H9 (cell line): Measurements from ENCODE around the gene PRKCB. TPM values are rescaled to one million over a fixed set of nuclear protein-coding genes. Genes with fewer than 3 reads are reported as not detected.

ENCODE experiments used
- DNase-seq: peaks from one replicate; pipeline ENCODE4 v3.0.0-alpha.2; 2017
- H2AFZ ChIP-seq: one replicate; pipeline ENCODE4 v1.6.1; 2013; ENCODE audit warnings: mild to moderate bottlenecking, low read length, control low read depth, moderate library complexity
- H2AK5ac ChIP-seq: 2 replicates; pipeline ENCODE4 v1.6.1; 2013; ENCODE audit warnings: low read length, control low read depth, mixed read lengths; ENCODE audit not compliant: insufficient read length
- H2BK120ac ChIP-seq: one replicate; pipeline ENCODE4 v1.6.1; 2013; ENCODE audit warnings: low read depth, mild to moderate bottlenecking, low read length, control low read depth, inconsistent platforms; ENCODE audit not compliant: poor library complexity, severe bottlenecking
- H2BK12ac ChIP-seq: 2 replicates; pipeline ENCODE4 v1.6.1; 2013; ENCODE audit warnings: low read length, control low read depth, mixed read lengths, low read depth; ENCODE audit not compliant: insufficient read length
- H2BK15ac ChIP-seq: 2 replicates; pipeline ENCODE4 v1.6.1; 2013; ENCODE audit warnings: low read depth, low read length, control low read depth
- H2BK20ac ChIP-seq: one replicate; pipeline ENCODE4 v1.6.1; 2013; ENCODE audit warnings: low read depth, mild to moderate bottlenecking, low read length, control low read depth, inconsistent platforms; ENCODE audit not compliant: poor library complexity, severe bottlenecking
- H2BK5ac ChIP-seq: 2 replicates; pipeline ENCODE4 v1.6.1; 2013; ENCODE audit warnings: low read length, control low read depth, mixed read lengths; ENCODE audit not compliant: insufficient read length
- H3K14ac ChIP-seq: 2 replicates; pipeline ENCODE4 v1.6.1; 2013; ENCODE audit warnings: low read length, control low read depth; ENCODE audit not compliant: insufficient read depth
- H3K18ac ChIP-seq: 2 replicates; pipeline ENCODE4 v1.6.1; 2013; ENCODE audit warnings: low read depth, mild to moderate bottlenecking, mixed read lengths, low read length, control low read depth; ENCODE audit not compliant: insufficient read length
- H3K23ac ChIP-seq: 2 replicates; pipeline ENCODE4 v1.6.1; 2013; ENCODE audit warnings: low read length, control low read depth, mixed read lengths, low read depth; ENCODE audit not compliant: insufficient read length
- H3K23me2 ChIP-seq: 2 replicates; pipeline ENCODE4 v1.6.1; 2013; ENCODE audit warnings: low read depth, mild to moderate bottlenecking, mixed read lengths, low read length, control low read depth; ENCODE audit not compliant: insufficient read length, poor library complexity, severe bottlenecking
- H3K27ac ChIP-seq: 2 replicates; pipeline ENCODE4 v1.5.1; 2013; ENCODE audit warnings: low read length, control low read depth, mixed read lengths, low read depth; ENCODE audit not compliant: insufficient read length
- H3K27me3 ChIP-seq: 2 replicates; pipeline ENCODE4 v1.6.1; 2013; ENCODE audit warnings: low read length, control low read depth, inconsistent platforms; ENCODE audit not compliant: insufficient read depth
- H3K4ac ChIP-seq: 2 replicates; pipeline ENCODE4 v1.6.1; 2013; ENCODE audit warnings: low read depth, mild to moderate bottlenecking, control low read depth, inconsistent platforms, low read length, moderate library complexity
- H3K4me1 ChIP-seq: 2 replicates; pipeline ENCODE4 v1.6.1; 2013; ENCODE audit warnings: low read length, control low read depth, inconsistent platforms; ENCODE audit not compliant: insufficient read depth
- H3K4me2 ChIP-seq: 2 replicates; pipeline ENCODE4 v1.6.1; 2013; ENCODE audit warnings: low read length, control low read depth, mixed read lengths; ENCODE audit not compliant: insufficient read length, insufficient read depth
- H3K56ac ChIP-seq: 2 replicates; pipeline ENCODE4 v1.6.1; 2013; ENCODE audit warnings: low read depth, mild to moderate bottlenecking, mixed read lengths, low read length, control low read depth; ENCODE audit not compliant: insufficient read length
- H3K79me1 ChIP-seq: 2 replicates; pipeline ENCODE4 v1.6.1; 2013; ENCODE audit warnings: low read depth, mild to moderate bottlenecking, moderate library complexity, low read length, control low read depth, inconsistent platforms; ENCODE audit not compliant: insufficient read depth, poor library complexity, severe bottlenecking
- H3K79me2 ChIP-seq: 2 replicates; pipeline ENCODE4 v1.6.1; 2013; ENCODE audit warnings: low read length, control low read depth, inconsistent platforms; ENCODE audit not compliant: insufficient read depth
- H3K9ac ChIP-seq: 2 replicates; pipeline ENCODE4 v1.6.1; 2013; ENCODE audit warnings: low read length, control low read depth, mixed read lengths; ENCODE audit not compliant: insufficient read length; ENCODE audit errors: extremely low read depth
- H3K9me3 ChIP-seq: one replicate; pipeline ENCODE4 v1.6.1; 2013; ENCODE audit warnings: low read depth, low read length, inconsistent platforms; ENCODE audit not compliant: control insufficient read depth
- H3T11ph ChIP-seq: one replicate; pipeline ENCODE4 v1.6.1; 2013; ENCODE audit warnings: mild to moderate bottlenecking, low read length, control low read depth, inconsistent platforms
- H4K20me1 ChIP-seq: one replicate; pipeline ENCODE4 v1.6.1; 2013; ENCODE audit not compliant: control insufficient read depth, insufficient read length, insufficient read depth
- H4K5ac ChIP-seq: 2 replicates; pipeline ENCODE4 v1.6.1; 2013; ENCODE audit warnings: low read depth, mild to moderate bottlenecking, mixed read lengths, low read length, control low read depth; ENCODE audit not compliant: insufficient read length
- H4K8ac ChIP-seq: replicated peaks from 2 replicates; pipeline ENCODE4 v1.6.1; 2013; ENCODE audit warnings: low read length, control low read depth, mixed read lengths, low read depth; ENCODE audit not compliant: insufficient read length
- H4K91ac ChIP-seq: 2 replicates; pipeline ENCODE4 v1.6.1; 2013; ENCODE audit warnings: low read depth, mild to moderate bottlenecking, moderate library complexity, mixed read lengths, low read length, control low read depth; ENCODE audit not compliant: insufficient read length
- H3K27ac Mint-ChIP-seq, 3 experiments: 2 replicates in 2 of 3; 3 replicates in 1 of 3; pipeline ENCODE4 v1.8.0; 2020 to 2021; ENCODE audit warnings: mixed read lengths in 3 of 3, mild to moderate bottlenecking in 1 of 3, moderate library complexity in 1 of 3
- H3K27me3 Mint-ChIP-seq: 2 replicates; pipeline ENCODE4 v1.8.0; 2021; ENCODE audit warnings: low read depth, mild to moderate bottlenecking, moderate library complexity, mixed read lengths
- H3K36me3 Mint-ChIP-seq, 3 experiments: 2 replicates in 2 of 3; 3 replicates in 1 of 3; pipeline ENCODE4 v1.8.0; 2020 to 2021; ENCODE audit warnings: low read depth in 3 of 3, mixed read lengths in 3 of 3; ENCODE audit not compliant: insufficient read depth in 1 of 3
- H3K4me1 Mint-ChIP-seq, 2 experiments: 2 replicates each; pipeline ENCODE4 v1.8.0; 2020; ENCODE audit warnings: mixed read lengths in 2 of 2
- H3K4me3 Mint-ChIP-seq, 2 experiments: 2 replicates in 1 of 2; 3 replicates in 1 of 2; pipeline ENCODE4 v1.8.0; 2020 to 2021; ENCODE audit warnings: mild to moderate bottlenecking in 2 of 2, mixed read lengths in 2 of 2, moderate library complexity in 1 of 2
- H3K9me3 Mint-ChIP-seq, 2 experiments: 2 replicates in 1 of 2; 3 replicates in 1 of 2; pipeline ENCODE4 v1.8.0; 2020; ENCODE audit warnings: mild to moderate bottlenecking in 2 of 2, mixed read lengths in 2 of 2, moderate library complexity in 1 of 2
- WGBS: extraction: QIAGEN DNeasy Blood & Tissue Kit; methylation state at CpG from one replicate; pipeline ENCODE4 v1.1.7; 2013; ENCODE audit warnings: missing lambda C conversion rate, low lambda C conversion rate, mixed read lengths; ENCODE audit not compliant: insufficient read length; ENCODE audit errors: extremely low coverage; 5-methylcytosine and 5-hydroxymethylcytosine counted together
- total RNA-seq: library from RNA; stranded (reverse); gene quantifications from 2 replicates; pipeline ENCODE4 v1.2.1, GENCODE V29; 2021
- TF ChIP-seq, protein P1 (sequence below): fragments of 200-600 bp; sonication (generic); conservative IDR thresholded peaks from 3 replicates; pipeline ENCODE4 v1.8.0; 2021; ENCODE audit warnings: antibody characterized with exemption, mild to moderate bottlenecking

PRKCB gene
- total RNA-seq, 1 experiment from 2014 or later = 7.0 TPM

DNA sequence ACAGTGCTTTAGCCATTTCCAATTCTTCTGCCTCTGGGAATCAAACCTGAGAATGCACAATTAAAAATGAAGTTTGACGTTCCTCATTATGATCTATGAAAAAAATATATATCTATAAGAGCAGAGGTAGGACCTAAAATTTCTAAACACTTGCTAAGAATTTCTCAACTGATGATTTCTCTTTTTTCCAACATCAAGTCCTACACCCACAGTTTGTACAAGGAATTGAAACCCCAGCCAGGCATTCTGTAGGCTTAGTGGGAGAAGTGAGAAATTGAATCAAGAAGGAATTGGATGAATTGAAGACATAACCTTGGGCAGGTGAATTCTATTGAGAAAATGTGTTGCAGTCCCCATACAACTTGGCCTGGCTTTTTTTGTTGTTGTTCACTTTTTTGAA, 423.0 kb downstream of the PRKCB start:
- Histone ChIP-seq H2AFZ (no peak overlapping the region), H3K27ac (no peak overlapping the region), H3K9me3 (no peaks in the 10 kb centered on the region), H3K18ac (no peak overlapping the region), H4K5ac (no peak overlapping the region), H3K23me2 (peaks cover 7% of the 10 kb centered on the region), H2BK20ac (no peak overlapping the region), H2BK5ac (no peak overlapping the region), H4K20me1 (no peaks in the 10 kb centered on the region), H2AK5ac (no peak overlapping the region), H3T11ph (no peak overlapping the region), H3K56ac (no peak overlapping the region), H4K91ac (no peak overlapping the region), H3K4ac (no peak overlapping the region), H3K14ac (no peak overlapping the region), H3K4me2 (no peak overlapping the region), H3K79me1 (no peaks in the 10 kb centered on the region), H2BK15ac (no peak overlapping the region), H3K23ac (no peak overlapping the region), H4K8ac (no peak overlapping the region), H3K4me1 (no peaks in the 10 kb centered on the region), H3K79me2 (no peaks in the 10 kb centered on the region), H2BK12ac (no peak overlapping the region), H3K9ac (no peak overlapping the region), H2BK120ac (no peak overlapping the region), H3K27me3 (peaks cover 6% of the 10 kb centered on the region; the same call in 1 of the 2 replicates)
- Mint-ChIP-seq H3K4me1 (peaks cover 12 to 20% of the 10 kb centered on the region in 2 experiments), H3K36me3 (no peaks in the 10 kb centered on the region), H3K9me3 (no peaks in the 10 kb centered on the region), H3K4me3 (no peak overlapping the region), H3K27ac (no peak overlapping the region), H3K27me3 (peaks cover 59% of the 10 kb centered on the region)
- WGBS = no CpG with 5 or more reads among the region's 1 CpG
- TF ChIP-seq, protein P1, sequence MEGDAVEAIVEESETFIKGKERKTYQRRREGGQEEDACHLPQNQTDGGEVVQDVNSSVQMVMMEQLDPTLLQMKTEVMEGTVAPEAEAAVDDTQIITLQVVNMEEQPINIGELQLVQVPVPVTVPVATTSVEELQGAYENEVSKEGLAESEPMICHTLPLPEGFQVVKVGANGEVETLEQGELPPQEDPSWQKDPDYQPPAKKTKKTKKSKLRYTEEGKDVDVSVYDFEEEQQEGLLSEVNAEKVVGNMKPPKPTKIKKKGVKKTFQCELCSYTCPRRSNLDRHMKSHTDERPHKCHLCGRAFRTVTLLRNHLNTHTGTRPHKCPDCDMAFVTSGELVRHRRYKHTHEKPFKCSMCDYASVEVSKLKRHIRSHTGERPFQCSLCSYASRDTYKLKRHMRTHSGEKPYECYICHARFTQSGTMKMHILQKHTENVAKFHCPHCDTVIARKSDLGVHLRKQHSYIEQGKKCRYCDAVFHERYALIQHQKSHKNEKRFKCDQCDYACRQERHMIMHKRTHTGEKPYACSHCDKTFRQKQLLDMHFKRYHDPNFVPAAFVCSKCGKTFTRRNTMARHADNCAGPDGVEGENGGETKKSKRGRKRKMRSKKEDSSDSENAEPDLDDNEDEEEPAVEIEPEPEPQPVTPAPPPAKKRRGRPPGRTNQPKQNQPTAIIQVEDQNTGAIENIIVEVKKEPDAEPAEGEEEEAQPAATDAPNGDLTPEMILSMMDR = no peak
- no peak for DNase-seq
